Neural progenitor cell (in vitro differentiated cells): ENCODE results near the gene POU5F2. TPM values are rescaled to one million over a fixed set of nuclear protein-coding genes. Genes with fewer than 3 reads are reported as not detected.
A peak's percentile ranks its signal among the peaks of the same experiment; 100 is the strongest.

Experiments used
- DNase-seq: peaks from one replicate; pipeline ENCODE4 v3.0.0-alpha.2; 2016; ENCODE audit warnings: low spot score
- H2AFZ ChIP-seq: fragments of 200-600 bp; sonication (generic); replicated peaks from 2 replicates; pipeline ENCODE4 v1.6.1; 2016; ENCODE audit warnings: antibody characterized with exemption
- H3F3A ChIP-seq: fragments of 200-600 bp; sonication (generic); 2 replicates; pipeline ENCODE4 v1.6.1; 2016; ENCODE audit warnings: antibody characterized with exemption, low read depth
- H3K27ac ChIP-seq: fragments of 200-600 bp; sonication (generic); 2 replicates; pipeline ENCODE4 v1.5.1; 2016; ENCODE audit warnings: mild to moderate bottlenecking
- H3K27me3 ChIP-seq: fragments of 200-600 bp; sonication (generic); 2 replicates; pipeline ENCODE4 v1.6.1; 2016; ENCODE audit warnings: mild to moderate bottlenecking, moderate library complexity
- H3K36me3 ChIP-seq: fragments of 200-600 bp; sonication (generic); 2 replicates; pipeline ENCODE4 v1.5.1; 2016
- H3K4me1 ChIP-seq: fragments of 200-600 bp; sonication (generic); 2 replicates; pipeline ENCODE4 v1.6.1; 2016; ENCODE audit warnings: mixed run types
- H3K4me2 ChIP-seq: fragments of 200-600 bp; sonication (generic); 2 replicates; pipeline ENCODE4 v1.6.1; 2016
- H3K4me3 ChIP-seq: fragments of 200-600 bp; sonication (generic); 2 replicates; pipeline ENCODE4 v1.5.1; 2016
- H3K79me2 ChIP-seq: fragments of 200-600 bp; sonication (generic); 2 replicates; pipeline ENCODE4 v1.6.1; 2016; ENCODE audit warnings: low read depth
- H3K9ac ChIP-seq: fragments of 200-600 bp; sonication (generic); 2 replicates; pipeline ENCODE4 v1.6.1; 2016
- H3K9me3 ChIP-seq: fragments of 200-600 bp; sonication (generic); 2 replicates; pipeline ENCODE4 v1.5.1; 2016; ENCODE audit warnings: low read depth
- H4K20me1 ChIP-seq: fragments of 200-600 bp; sonication (generic); 2 replicates; pipeline ENCODE4 v1.6.1; 2016; ENCODE audit warnings: low read depth
- H3K27ac Mint-ChIP-seq: 3 replicates; pipeline ENCODE4 v1.8.0; 2021; ENCODE audit warnings: mixed read lengths
- H3K27me3 Mint-ChIP-seq: 2 replicates; pipeline ENCODE4 v1.8.0; 2022; ENCODE audit warnings: low read depth, mild to moderate bottlenecking, inconsistent platforms, moderate library complexity, mixed read lengths; ENCODE audit not compliant: insufficient read depth
- H3K36me3 Mint-ChIP-seq: 3 replicates; pipeline ENCODE4 v1.8.0; 2021; ENCODE audit warnings: mixed read lengths
- H3K4me1 Mint-ChIP-seq: 3 replicates; pipeline ENCODE4 v1.8.0; 2021; ENCODE audit warnings: mixed read lengths
- H3K4me3 Mint-ChIP-seq: 3 replicates; pipeline ENCODE4 v1.8.0; 2021; ENCODE audit warnings: mild to moderate bottlenecking, moderate library complexity, mixed read lengths
- H3K9me3 Mint-ChIP-seq: 3 replicates; pipeline ENCODE4 v1.8.0; 2020; ENCODE audit warnings: mixed read lengths
- EZH2 ChIP-seq: fragments of 200-600 bp; sonication (generic); IDR thresholded peaks from 2 replicates; pipeline ENCODE4 v1.6.1; 2017; ENCODE audit warnings: antibody characterized with exemption, mild to moderate bottlenecking, moderate library complexity
- EZH2phosphoT487 ChIP-seq: fragments of 200-600 bp; sonication (generic); IDR thresholded peaks from 2 replicates; pipeline ENCODE4 v1.6.1; 2017; ENCODE audit warnings: antibody characterized with exemption
- total RNA-seq: library from RNA; depleted of rRNA; stranded (reverse); fragments of >200 nt; gene quantifications from 2 replicates; pipeline ENCODE4 v1.2.3, GENCODE V29; 2015; ENCODE audit warnings: low replicate concordance
- TF ChIP-seq, protein P1 (sequence below): fragments of 200-600 bp; sonication (generic); IDR thresholded peaks from 2 replicates; pipeline ENCODE4 v1.5.1; 2017; ENCODE audit warnings: antibody characterized with exemption, mild to moderate bottlenecking

POU5F2 gene
- total RNA-seq, 1 donor from 2014 or later = 1.0 TPM

DNA sequence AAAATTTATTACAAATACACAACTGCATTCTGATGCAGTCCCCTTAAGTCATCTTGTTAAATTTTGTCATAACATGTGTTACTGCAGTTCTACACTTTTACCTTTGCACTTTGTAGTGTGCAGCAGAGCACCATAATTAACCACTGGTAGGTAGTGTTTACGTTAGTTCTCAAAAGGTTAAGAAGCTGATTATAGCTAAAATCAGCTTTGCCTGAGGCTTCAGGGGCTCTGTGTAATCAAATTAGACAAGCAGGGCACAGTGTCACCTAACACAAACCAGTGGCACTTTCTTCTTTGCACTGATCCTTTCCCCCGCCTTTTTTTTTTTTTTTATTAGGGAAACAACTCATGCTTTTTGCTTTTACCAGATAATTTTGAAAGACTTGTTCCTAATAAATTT is 26.1 kb downstream of the POU5F2 start:
- Mint-ChIP-seq H3K4me3 (no peak overlapping the region), H3K4me1 (peaks cover 23% of the 10 kb centered on the region), H3K36me3 (no peaks in the 10 kb centered on the region), H3K27ac (no peak overlapping the region), H3K9me3 (peaks cover 7% of the 10 kb centered on the region), H3K27me3 (no peaks in the 10 kb centered on the region)
- Histone ChIP-seq H3K4me2 (peak overlapping the region; percentile 48), H2AFZ (no peak overlapping the region), H3K79me2 (no peaks in the 10 kb centered on the region), H4K20me1 (no peaks in the 10 kb centered on the region), H3K9ac (no peak overlapping the region), H3K27ac (no peak overlapping the region), H3F3A (peaks cover 4% of the 10 kb centered on the region), H3K4me3 (no peak overlapping the region), H3K4me1 (peaks cover 12% of the 10 kb centered on the region), H3K27me3 (no peaks in the 10 kb centered on the region), H3K9me3 (no peaks in the 10 kb centered on the region), H3K36me3 (no peaks in the 10 kb centered on the region)
- TF ChIP-seq EZH2 = no peak
- TF ChIP-seq, protein P1, sequence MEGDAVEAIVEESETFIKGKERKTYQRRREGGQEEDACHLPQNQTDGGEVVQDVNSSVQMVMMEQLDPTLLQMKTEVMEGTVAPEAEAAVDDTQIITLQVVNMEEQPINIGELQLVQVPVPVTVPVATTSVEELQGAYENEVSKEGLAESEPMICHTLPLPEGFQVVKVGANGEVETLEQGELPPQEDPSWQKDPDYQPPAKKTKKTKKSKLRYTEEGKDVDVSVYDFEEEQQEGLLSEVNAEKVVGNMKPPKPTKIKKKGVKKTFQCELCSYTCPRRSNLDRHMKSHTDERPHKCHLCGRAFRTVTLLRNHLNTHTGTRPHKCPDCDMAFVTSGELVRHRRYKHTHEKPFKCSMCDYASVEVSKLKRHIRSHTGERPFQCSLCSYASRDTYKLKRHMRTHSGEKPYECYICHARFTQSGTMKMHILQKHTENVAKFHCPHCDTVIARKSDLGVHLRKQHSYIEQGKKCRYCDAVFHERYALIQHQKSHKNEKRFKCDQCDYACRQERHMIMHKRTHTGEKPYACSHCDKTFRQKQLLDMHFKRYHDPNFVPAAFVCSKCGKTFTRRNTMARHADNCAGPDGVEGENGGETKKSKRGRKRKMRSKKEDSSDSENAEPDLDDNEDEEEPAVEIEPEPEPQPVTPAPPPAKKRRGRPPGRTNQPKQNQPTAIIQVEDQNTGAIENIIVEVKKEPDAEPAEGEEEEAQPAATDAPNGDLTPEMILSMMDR = no peak
- TF ChIP-seq EZH2phosphoT487 = no peak
- DNase-seq = peak; percentile 38

DNA sequence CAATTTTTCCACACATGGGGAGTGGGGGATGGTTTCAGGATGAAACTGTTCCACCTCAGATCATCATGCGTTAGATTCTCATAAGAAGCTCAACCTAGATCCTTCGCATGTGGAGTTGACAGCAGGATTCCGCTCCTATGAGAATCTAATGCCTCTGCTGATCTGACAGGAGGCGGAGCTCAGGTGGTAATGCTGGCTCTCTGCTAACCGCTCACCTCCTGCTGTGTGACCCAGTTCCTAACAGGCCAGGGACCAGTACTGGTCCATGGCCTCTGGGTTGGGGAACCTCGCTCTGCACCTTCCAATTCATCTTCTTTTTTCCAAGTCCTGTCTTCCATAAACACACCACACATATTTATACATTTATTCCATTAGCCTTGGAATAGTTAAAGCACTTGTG is 33.0 kb downstream of the POU5F2 start:
- H4K20me1 ChIP-seq = no peaks in the 10 kb centered on the region
- peaks cover 5% of the 10 kb centered on the region for H3K4me1 Mint-ChIP-seq
- H3K4me1 ChIP-seq = no peaks in the 10 kb centered on the region
- H3K36me3 Mint-ChIP-seq = no peaks in the 10 kb centered on the region
- no peak overlapping the region for H3K27ac ChIP-seq
- H3K27me3 ChIP-seq = no peaks in the 10 kb centered on the region
- no peak overlapping the region for H3K4me3 Mint-ChIP-seq
- no peak overlapping the region for H2AFZ ChIP-seq
- DNase-seq = no peak
- no peaks in the 10 kb centered on the region for H3K36me3 ChIP-seq
- H3K79me2 ChIP-seq = no peaks in the 10 kb centered on the region
- H3K27ac Mint-ChIP-seq = no peak overlapping the region
- TF ChIP-seq, protein P1 = no peak
- no peak for TF ChIP-seq EZH2phosphoT487
- no peak for TF ChIP-seq EZH2
- no peak overlapping the region for H3K4me2 ChIP-seq
- H3F3A ChIP-seq = peaks cover 4% of the 10 kb centered on the region
- peaks cover 7% of the 10 kb centered on the region for H3K9me3 Mint-ChIP-seq
- H3K27me3 Mint-ChIP-seq = peaks cover 2% of the 10 kb centered on the region
- H3K9me3 ChIP-seq = no peaks in the 10 kb centered on the region
- no peak overlapping the region for H3K9ac ChIP-seq
- H3K4me3 ChIP-seq = no peak overlapping the region

DNA sequence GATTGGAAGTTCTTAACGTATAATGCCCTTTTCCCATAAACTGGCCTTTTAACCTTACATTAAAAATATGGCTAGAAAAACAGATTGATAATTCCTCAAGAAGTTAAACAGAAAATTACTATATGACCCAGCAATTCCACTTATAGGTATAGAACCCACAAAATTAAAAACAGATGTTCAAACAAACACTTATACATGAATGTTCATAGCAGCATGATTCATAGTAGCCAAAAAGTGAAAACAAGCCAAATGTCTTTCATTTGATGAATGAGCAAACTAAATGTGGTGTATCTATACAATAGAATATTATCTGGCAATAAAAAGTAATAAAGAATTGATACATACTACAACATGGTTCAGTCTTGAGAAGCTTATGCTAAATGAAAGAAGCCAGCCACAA is 35.5 kb downstream of the POU5F2 start:
- Histone ChIP-seq H3K4me3 (no peak overlapping the region), H3K4me1 (no peaks in the 10 kb centered on the region), H3K27ac (no peak overlapping the region), H2AFZ (no peak overlapping the region), H3F3A (no peaks in the 10 kb centered on the region), H3K27me3 (no peaks in the 10 kb centered on the region), H3K9ac (no peak overlapping the region), H3K4me2 (no peak overlapping the region), H4K20me1 (no peaks in the 10 kb centered on the region), H3K36me3 (no peaks in the 10 kb centered on the region), H3K79me2 (no peaks in the 10 kb centered on the region), H3K9me3 (no peaks in the 10 kb centered on the region)
- H3K27me3 Mint-ChIP-seq = peaks cover 2% of the 10 kb centered on the region
- TF ChIP-seq EZH2 (no peak), EZH2phosphoT487 (no peak)
- TF ChIP-seq, protein P1 = no peak
- H3K36me3 Mint-ChIP-seq = no peaks in the 10 kb centered on the region
- H3K9me3 Mint-ChIP-seq = no peaks in the 10 kb centered on the region
- no peak overlapping the region for H3K27ac Mint-ChIP-seq
- peaks cover 5% of the 10 kb centered on the region for H3K4me1 Mint-ChIP-seq
- no peak for DNase-seq
- no peak overlapping the region for H3K4me3 Mint-ChIP-seq
